ENCODE data around the gene UBE2E2.

The UBE2E2 gene

GRCh38 chr3:23203708-23204330 is 692 bp downstream of the UBE2E2 start:
- TF ChIP-seq CTCF (IDR thresholded peaks at IDR 0.05; ENCODE audit: borderline replicate concordance, insufficient read depth, low read depth, low read length) = no peak
- peak overlapping the region; percentile 99 for H3K4me3 ChIP-seq (ENCODE audit: low read depth, low read length)

DNA sequence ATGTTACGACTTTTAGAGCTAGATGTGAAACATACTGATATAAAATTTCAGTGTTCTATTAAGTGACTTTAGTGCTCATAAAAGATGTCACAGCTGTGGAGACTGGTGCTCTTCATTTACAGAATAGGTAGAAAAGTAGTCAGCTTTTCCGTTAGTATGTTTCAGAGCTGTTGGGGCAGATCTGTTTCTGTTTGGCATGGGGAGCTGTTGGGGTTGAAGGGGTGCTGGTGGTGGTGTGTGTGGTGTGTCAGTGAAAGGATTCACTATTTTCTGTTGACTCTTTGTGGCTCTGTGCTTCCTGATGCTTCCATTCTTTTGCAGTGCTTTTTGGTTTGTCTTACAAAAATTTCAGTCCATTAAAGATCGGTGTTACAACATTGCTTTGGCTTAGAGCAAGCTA is 3.2 kb downstream of the UBE2E2 start:
- TF ChIP-seq CTCF (IDR thresholded peaks at IDR 0.05; ENCODE audit: borderline replicate concordance, insufficient read depth, low read depth, low read length) = no peak
- H3K4me3 ChIP-seq (ENCODE audit: low read depth, low read length) = no peak overlapping the region

DNA sequence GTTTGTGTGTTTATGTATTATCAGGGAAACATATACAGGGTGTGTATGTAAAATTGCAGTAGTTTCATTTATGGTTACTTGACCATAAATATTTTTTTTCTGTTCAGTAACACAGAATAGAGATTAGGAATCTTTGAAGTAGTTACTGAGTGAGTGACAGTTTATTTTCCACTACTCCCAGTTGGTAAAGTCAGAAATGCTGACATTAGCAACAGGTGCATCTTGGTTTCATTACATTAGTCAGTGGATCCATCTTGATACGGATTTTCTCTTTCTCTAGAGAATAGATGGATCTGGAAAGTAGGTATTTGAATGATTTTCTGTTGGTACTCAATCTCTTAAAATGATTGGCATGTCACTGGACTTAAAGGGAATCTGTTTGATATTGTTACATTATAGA is 6.0 kb downstream of the UBE2E2 start:
- TF ChIP-seq CTCF (IDR thresholded peaks at IDR 0.05; ENCODE audit: borderline replicate concordance, insufficient read depth, low read depth, low read length) = no peak
- H3K4me3 ChIP-seq (ENCODE audit: low read depth, low read length) = no peak overlapping the region

DNA sequence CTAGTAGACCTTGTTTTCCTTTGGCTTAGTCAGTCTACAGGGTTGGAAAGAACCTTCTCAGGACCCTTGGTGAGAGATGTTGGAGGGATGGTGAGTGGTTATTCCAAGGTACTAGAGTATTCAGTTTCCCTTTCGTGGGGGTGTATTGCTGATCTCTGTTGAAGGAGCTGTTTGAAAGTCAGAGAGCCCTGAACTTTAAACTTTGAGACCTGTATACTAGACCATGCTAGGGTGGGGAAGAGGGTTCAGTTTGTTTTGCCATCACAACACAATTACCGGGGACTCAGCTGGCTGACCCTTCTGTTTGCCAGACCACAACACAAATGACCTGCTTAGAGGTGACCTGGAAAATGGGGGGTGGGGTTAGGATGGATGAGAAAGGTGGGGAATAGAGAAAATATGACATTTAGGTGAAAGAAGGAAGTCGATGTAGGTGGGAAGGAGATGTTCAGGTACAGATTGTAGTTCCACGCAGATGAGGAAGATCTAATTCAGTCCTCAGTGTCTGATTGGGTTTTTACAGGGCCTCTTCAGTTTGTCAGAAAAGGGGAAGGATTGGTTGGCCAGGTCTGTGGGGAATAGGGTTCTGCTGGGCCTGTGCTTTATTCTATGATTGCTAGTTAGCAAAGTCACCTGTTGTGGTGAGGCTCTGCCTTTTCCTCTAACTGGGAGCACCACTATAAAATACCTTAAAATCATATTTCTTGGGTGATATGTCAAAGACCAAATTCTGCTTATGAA is 6.8 kb downstream of the UBE2E2 start:
- no peak for TF ChIP-seq CTCF (IDR thresholded peaks at IDR 0.05; ENCODE audit: borderline replicate concordance, insufficient read depth, low read depth, low read length)
- H3K4me3 ChIP-seq (ENCODE audit: low read depth, low read length) = no peak overlapping the region

- no peak overlapping the region for H3K4me3 ChIP-seq (ENCODE audit: low read depth, low read length)
- TF ChIP-seq CTCF (IDR thresholded peaks at IDR 0.05; ENCODE audit: borderline replicate concordance, insufficient read depth, low read depth, low read length) = no peak
Observed at GRCh38 chr3:23213813-23214212, 10.7 kb downstream of the UBE2E2 start.

DNA sequence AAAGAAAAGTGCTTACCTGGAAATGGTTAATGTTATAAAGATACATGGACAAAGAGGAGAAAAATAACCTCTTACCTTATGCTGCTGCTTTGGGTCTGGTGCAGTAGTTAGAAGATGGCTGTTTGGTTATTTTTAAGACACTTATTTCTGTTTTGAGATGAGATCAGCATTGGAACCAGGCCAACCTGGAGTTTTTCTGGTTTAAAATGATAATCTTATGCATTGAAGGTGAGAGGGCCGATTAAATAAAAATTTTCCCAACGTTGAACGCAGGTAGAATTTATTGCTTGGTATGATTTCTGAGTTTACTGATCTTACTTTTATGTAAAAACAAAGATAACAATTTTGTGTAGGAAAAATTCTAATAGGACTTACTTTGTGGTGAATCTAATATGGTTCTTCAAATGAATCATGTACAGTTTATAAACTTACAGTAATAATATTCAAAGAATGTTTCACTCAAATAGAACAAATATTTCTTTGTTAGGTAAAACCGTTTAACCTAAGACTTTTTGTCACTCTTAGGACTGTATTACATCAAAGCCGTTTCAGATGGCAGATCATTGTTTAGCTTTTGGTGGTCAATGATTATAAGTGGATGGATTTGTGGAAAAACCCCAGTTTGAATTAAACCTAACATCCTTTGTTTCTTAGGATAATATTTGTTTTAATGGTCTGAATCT is 14.9 kb downstream of the UBE2E2 start:
- no peak for TF ChIP-seq CTCF (IDR thresholded peaks at IDR 0.05; ENCODE audit: borderline replicate concordance, insufficient read depth, low read depth, low read length)
- H3K4me3 ChIP-seq (ENCODE audit: low read depth, low read length) = no peak overlapping the region
